Measurements from ENCODE around the gene MXI1.

DNA sequence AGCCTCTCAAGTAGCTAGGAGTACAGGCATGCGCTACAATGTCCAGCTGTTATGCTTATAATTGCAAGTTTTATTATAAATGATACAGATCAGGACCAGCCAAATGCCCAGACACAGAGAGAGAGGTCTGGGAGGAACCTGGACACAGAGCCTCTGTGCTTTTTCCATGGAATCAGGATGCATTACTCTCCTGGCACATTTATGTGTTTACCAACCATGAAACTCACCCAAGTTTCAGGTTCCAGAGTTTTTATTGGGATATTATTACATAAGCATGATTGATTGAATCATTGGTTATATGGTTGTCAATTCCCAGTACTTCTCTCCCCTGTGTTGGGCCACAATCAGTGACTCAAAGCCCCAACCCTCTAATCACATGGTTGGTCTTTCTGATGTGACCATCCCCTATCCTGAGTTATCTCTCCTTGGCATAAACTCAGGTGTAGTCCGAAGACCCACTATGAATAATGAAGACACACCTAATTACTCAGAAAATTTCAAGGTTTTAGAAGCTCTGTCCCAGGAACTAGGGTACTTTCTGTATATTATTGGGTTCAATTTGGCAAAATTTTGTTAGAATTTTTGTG, 30.6 kb downstream of the MXI1 start:
- TF ChIP-seq, protein P1, sequence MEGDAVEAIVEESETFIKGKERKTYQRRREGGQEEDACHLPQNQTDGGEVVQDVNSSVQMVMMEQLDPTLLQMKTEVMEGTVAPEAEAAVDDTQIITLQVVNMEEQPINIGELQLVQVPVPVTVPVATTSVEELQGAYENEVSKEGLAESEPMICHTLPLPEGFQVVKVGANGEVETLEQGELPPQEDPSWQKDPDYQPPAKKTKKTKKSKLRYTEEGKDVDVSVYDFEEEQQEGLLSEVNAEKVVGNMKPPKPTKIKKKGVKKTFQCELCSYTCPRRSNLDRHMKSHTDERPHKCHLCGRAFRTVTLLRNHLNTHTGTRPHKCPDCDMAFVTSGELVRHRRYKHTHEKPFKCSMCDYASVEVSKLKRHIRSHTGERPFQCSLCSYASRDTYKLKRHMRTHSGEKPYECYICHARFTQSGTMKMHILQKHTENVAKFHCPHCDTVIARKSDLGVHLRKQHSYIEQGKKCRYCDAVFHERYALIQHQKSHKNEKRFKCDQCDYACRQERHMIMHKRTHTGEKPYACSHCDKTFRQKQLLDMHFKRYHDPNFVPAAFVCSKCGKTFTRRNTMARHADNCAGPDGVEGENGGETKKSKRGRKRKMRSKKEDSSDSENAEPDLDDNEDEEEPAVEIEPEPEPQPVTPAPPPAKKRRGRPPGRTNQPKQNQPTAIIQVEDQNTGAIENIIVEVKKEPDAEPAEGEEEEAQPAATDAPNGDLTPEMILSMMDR (IDR thresholded peaks at IDR 0.05; ENCODE audit: low read depth, low read length, missing input control), result no peak
- TF ChIP-seq RAD21 (IDR thresholded peaks at IDR 0.05), result no peak
- TF ChIP-seq JUND (IDR thresholded peaks at IDR 0.05), result no peak
